HG02973 (cell line): Measurements from ENCODE around the gene GALNT1.

Source experiments
- ATAC-seq: cut with Tn5 transposase; IDR thresholded peaks from one replicate; pipeline ENCODE4 v1.9.1; 2021; ENCODE audit warnings: moderate library complexity; ENCODE audit not compliant: unreplicated experiment

GALNT1 gene

DNA sequence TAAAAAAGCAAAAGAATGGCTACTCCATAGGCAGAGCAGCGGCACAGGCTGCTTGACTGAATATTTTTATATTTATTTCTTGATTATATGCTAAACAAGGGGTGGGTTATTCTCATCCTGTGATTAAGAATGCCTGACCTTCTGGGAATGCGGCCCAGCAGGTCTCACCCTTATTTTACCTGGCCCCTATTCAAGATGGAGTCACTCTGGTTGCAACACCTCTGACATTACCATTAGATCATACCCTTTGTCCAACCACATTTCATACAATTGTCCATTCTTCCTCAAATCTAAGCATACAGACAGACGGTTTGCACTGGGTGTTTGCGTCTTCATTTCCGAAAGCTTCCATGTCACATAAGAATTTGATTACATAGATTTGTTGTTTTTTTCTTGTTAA, 168.2 kb downstream of the GALNT1 start:
- ATAC-seq = no peak

DNA sequence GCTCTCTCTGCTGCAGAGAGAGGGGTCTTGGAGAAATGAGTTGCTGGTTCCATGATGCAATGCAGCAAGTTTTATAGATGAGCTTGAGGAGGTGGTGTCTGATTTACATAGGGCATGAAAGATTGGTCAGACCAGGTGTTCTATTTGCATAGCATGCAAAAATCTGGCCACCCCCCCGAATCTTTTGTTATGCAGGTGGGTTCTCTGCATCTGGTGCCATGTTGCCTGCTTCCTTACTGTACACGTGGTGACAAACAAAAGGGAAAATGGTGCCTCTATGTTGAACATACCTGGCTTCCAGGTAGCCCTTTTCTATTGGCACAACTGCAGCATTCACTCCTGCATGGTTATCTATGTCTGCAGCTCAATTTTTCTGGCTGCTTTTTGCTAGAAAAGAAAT, 169.4 kb downstream of the GALNT1 start:
- no peak for ATAC-seq

- no peak for ATAC-seq
These were observed 171.9 kb downstream of the GALNT1 start for GRCh38 chr18:35753306-35753910.

DNA sequence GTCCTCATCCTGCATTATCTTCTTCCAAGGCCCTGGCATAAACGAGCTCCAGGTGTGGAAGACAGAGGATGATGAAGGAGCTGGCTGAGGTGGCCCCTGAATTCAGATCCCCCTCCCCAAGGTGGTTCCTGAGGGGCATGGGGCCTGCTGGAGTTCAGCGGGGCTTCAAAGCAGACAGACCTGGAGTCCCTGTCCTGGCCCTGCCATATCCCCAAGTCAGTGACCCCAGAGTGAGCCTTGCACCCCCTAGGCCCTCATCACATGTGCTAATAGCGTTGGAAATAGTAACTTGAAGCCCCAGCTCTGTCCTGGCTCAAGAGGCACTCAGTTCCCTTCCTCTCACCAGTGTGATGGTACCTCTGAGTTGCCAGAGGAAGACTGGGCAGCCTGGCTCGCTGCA, 172.9 kb downstream of the GALNT1 start:
- ATAC-seq = no peak

DNA sequence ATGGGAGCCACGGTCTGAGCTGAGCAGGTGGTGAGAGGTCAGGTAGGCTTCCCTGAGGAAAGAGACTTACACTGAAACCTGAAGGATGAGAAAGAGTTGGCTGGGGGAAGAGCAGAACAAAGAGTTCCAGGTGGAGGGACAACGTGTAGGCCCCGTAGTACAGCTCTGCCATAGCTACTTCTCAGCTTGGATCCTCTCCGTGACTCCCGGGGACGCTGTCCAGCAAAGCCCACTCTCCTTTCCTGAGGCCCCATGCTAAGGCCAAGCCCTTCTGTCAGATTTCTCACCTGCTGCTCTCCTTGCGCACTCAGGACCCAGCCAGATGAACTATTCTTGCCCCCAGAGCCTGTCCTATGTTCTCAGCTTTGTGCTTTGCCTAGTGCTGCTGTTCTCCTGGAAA, 173.8 kb downstream of the GALNT1 start:
- no peak for ATAC-seq

- no peak for ATAC-seq
These were observed 175.1 kb downstream of the GALNT1 start for GRCh38 chr18:35756506-35757117.
